Measurements from ENCODE around the gene RAE1.

DNA sequence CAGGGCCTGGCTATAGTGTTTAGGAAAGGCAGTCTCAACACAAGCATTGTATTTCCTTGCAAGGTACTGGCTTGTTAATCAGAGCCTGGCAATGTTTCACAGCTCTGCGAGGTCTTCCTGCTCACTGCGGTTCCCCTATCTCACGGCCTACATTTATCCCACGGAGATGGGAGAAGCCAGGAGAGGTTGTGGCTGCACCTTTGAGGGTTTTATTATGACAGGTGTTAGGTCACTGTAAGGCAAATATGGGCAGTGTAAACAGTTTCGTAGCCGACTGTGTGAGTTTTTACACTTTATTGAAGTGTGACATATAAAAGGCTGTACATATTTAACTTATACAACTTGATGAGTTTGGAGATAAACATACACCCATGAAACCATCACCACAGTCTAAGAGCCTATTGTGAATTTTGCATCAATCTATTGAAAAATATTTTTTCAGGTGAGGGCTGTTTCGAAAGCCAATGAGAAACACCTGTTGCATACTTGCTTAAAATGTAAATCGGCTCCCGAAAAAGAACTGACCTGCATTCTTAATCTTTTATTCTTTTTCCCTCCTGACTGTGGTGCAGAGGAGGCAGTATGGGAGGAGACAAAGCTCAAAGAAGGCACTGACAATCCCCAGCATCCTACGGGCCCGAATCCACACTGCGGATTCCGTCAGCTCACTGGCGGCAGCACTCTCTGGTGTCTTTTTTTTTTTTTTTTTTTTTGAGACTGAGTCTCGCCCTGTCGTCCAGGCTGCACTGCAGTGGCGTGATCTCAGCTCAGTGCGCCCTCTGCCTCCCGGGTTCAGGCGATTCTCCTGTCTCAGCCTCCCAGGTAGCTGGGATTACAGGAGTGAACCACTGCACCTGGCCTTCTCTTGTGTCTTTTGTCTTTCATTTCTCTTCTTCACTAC is 32.6 kb downstream of the RAE1 start:
- TF ChIP-seq POLR2A (IDR thresholded peaks at IDR 0.05) (no peak), CTCF (IDR thresholded peaks at IDR 0.05) (no peak), EP300 (IDR thresholded peaks at IDR 0.05) (no peak)
